ENCODE data around the gene KCNQ1.

DNA sequence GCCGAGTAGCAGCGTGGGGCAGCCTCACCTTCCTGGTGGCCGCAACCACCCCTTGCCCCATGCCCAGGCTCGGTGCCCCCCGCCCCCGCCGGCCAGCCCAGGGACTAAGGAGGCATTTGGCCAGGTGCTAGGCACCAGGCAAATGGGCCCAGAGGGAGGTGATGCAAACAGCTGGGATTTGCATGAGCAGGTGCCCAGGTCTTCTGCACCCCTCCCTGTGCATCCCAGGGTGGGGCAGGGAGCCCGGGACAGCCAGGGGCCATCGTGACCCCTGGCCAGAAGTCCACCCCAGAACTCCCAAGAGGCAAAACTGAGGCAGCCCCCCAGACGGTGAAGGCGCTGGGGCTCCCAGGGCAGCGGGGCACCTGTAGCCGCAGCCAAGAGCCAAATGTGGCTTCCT is 18.6 kb upstream of the KCNQ1 start:
- TF ChIP-seq EP300 (IDR thresholded peaks at IDR 0.05): no peak
- TF ChIP-seq POLR2A (IDR thresholded peaks at IDR 0.05): no peak
- no peak for TF ChIP-seq POLR2AphosphoS5 (IDR thresholded peaks at IDR 0.05)
